Activated CD4-positive, alpha-beta T cell treated with anti-CD3 and anti-CD28 coated beads, Interleukin-2, amount 10 ng/mL, durations not matched to agents 24 days and 14 days (primary cell): ENCODE data around the gene TERT. TPM values are rescaled to one million over a fixed set of nuclear protein-coding genes. Genes with fewer than 3 reads are reported as not detected.
"Not testable (repeated sequence)": the region's sequence is repeated elsewhere in the genome, so short reads cannot be mapped to it uniquely, and the experiment has no call there.

Source experiments
- DNase-seq: peaks from one replicate; pipeline ENCODE4 v3.0.0; 2022
- H3K27ac Mint-ChIP-seq: one replicate; pipeline ENCODE4 v1.8.0; 2022; ENCODE audit warnings: mild to moderate bottlenecking, mixed read lengths
- H3K27me3 Mint-ChIP-seq: one replicate; pipeline ENCODE4 v1.8.0; 2022; ENCODE audit warnings: mixed read lengths
- H3K36me3 Mint-ChIP-seq: one replicate; pipeline ENCODE4 v1.8.0; 2022; ENCODE audit warnings: low read depth, mild to moderate bottlenecking, mixed read lengths
- H3K4me1 Mint-ChIP-seq: one replicate; pipeline ENCODE4 v1.8.0; 2021; ENCODE audit warnings: mixed read lengths
- H3K4me3 Mint-ChIP-seq: one replicate; pipeline ENCODE4 v1.8.0; 2022; ENCODE audit warnings: mild to moderate bottlenecking, moderate library complexity, mixed read lengths
- H3K9me3 Mint-ChIP-seq: one replicate; pipeline ENCODE4 v1.8.0; 2021; ENCODE audit warnings: mixed read lengths
- intact Hi-C: fragments of 100-400 bp; cut with micrococcal nuclease; formaldehyde crosslinking; loops from one replicate; pipeline ENCODE4 v1.15.1; 2023
- total RNA-seq: library from RNA; stranded (reverse); gene quantifications from 2 replicates; pipeline ENCODE4 v1.2.3, GENCODE V29; 2022

Gene TERT
- total RNA-seq, 1 donor from 2014 or later, result 16.8 TPM

GRCh38 chr5:1278656-1279442 lies 16.0 kb downstream of the TERT start:
- Mint-ChIP-seq H3K27ac (no peak overlapping the region), H3K4me1 (peaks cover 4% of the 10 kb centered on the region), H3K9me3 (no peaks in the 10 kb centered on the region), H3K36me3 (peaks cover 9% of the 10 kb centered on the region), H3K27me3 (no peaks in the 10 kb centered on the region), H3K4me3 (no peak overlapping the region)
- intact Hi-C loops, result no loop called here
- no peak for DNase-seq

GRCh38 chr5:1278216-1278615 lies 16.7 kb downstream of the TERT start:
- peaks cover 4% of the 10 kb centered on the region for H3K4me1 Mint-ChIP-seq

GRCh38 chr5:1277781-1278180 lies 17.1 kb downstream of the TERT start:
- Mint-ChIP-seq H3K4me3 (no peak overlapping the region), H3K9me3 (no peaks in the 10 kb centered on the region), H3K27ac (no peak overlapping the region), H3K4me1 (peaks cover 4% of the 10 kb centered on the region), H3K27me3 (no peaks in the 10 kb centered on the region), H3K36me3 (peaks cover 9% of the 10 kb centered on the region)
- no peak for DNase-seq
- intact Hi-C loops, result no loop called here

More at GRCh38 chr5:1278216-1278615, 16.7 kb downstream of the TERT start:
- H3K27me3 Mint-ChIP-seq, result no peaks in the 10 kb centered on the region
- intact Hi-C loops, result no loop called here
- peaks cover 9% of the 10 kb centered on the region for H3K36me3 Mint-ChIP-seq
- H3K27ac Mint-ChIP-seq, result no peak overlapping the region
- H3K9me3 Mint-ChIP-seq, result no peaks in the 10 kb centered on the region
- no peak for DNase-seq
- H3K4me3 Mint-ChIP-seq, result no peak overlapping the region

- DNase-seq, result no peak
- H3K4me1 Mint-ChIP-seq, result peaks cover 4% of the 10 kb centered on the region
- H3K4me3 Mint-ChIP-seq, result no peak overlapping the region
- no peaks in the 10 kb centered on the region for H3K27me3 Mint-ChIP-seq
- H3K9me3 Mint-ChIP-seq, result no peaks in the 10 kb centered on the region
- intact Hi-C loops, result no loop called here
- H3K36me3 Mint-ChIP-seq, result peaks cover 9% of the 10 kb centered on the region
- no peak overlapping the region for H3K27ac Mint-ChIP-seq
Observed at GRCh38 chr5:1277331-1277730, 17.5 kb downstream of the TERT start.

DNA sequence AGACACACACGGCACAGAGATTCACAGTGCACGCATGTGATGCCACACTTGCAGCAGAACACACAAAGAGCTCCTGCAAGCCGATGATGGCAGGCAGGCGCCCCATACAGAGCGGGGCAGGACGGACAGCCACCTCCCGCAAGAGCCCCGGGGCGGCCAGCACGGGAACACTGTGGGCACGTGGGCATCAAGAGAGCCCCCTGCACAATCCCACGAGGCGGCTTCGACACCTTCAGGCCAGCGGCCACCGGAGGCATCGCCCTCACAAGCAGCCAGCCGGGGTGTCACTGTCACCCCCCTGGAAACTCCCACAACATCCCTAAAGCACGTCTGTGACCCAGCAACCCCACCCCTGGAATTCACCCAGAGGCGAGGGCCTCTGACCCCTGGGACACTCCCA lies 17.9 kb downstream of the TERT start:
- H3K27me3 Mint-ChIP-seq, result no peaks in the 10 kb centered on the region
- no peak overlapping the region for H3K4me3 Mint-ChIP-seq
- intact Hi-C loops, result no loop called here
- H3K36me3 Mint-ChIP-seq, result peaks cover 9% of the 10 kb centered on the region
- H3K4me1 Mint-ChIP-seq, result peaks cover 4% of the 10 kb centered on the region
- H3K27ac Mint-ChIP-seq, result no peak overlapping the region
- no peak for DNase-seq
- no peaks in the 10 kb centered on the region for H3K9me3 Mint-ChIP-seq

DNA sequence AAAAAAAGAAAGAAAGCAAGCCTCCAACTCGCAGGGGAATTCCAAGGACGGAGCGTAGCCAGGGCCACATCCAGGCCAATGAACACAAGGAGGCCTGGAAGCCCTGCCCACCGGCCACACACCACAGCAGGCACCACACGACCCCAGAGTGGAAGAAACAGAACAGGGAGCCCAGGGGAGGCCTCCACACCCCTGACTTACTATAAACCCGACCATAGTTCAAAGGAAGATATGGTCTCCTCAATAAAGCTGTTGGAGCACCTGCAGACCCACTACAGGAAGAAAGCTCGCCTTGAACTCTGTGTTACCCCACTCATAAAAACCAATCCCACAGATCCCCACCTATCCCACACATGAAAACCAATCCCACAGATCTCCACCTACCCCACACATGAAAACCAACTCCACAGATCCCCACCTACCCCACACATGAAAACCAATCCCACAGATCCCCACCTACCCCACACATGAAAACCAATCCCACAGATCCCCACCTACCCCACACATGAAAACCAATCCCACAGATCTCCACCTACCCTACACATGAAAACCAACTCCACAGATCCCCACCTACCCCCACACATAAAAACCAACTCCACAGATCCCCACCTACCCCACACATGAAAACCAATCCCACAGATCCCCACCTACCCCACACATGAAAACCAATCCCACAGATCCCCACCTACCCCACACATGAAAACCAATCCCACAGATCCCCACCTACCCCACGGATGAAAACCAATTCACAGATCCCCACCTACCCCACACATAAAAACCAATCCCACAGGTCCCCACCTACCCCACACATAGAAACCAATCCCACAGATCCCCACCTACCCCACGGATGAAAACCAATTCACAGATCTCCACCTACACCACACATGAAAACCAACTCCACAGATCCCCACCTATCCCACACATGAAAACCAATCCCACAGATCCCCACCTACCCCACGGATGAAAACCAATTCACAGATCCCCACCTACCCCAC lies 19.2 kb downstream of the TERT start:
- H3K9me3 Mint-ChIP-seq, H3K27ac Mint-ChIP-seq, H3K4me3 Mint-ChIP-seq, H3K4me1 Mint-ChIP-seq, H3K27me3 Mint-ChIP-seq, DNase-seq, intact Hi-C loops, H3K36me3 Mint-ChIP-seq: not testable (repeated sequence)

DNA sequence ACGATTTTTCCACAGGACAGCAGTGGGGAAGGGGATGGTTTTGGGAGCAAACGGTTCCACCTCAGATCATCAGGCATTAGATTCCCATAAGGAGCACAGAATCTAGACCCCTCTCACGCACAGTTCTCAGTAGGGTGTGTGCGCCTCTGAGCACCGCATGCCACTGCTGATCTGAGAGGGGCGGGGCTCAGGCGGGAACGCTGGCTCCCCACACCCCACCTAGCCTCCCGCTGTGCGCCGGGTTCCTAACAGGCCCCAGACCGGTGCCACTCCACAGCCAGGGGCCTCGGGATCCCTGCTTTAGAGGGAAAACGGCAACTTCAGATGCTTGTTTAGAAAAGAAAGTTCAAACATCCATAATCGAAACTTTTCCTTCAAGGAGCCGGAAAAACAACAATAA lies 20.4 kb downstream of the TERT start:
- no peak overlapping the region for H3K27ac Mint-ChIP-seq
- peaks cover 9% of the 10 kb centered on the region for H3K36me3 Mint-ChIP-seq
- H3K4me1 Mint-ChIP-seq, result peaks cover 4% of the 10 kb centered on the region

GRCh38 chr5:1273745-1274144 lies 21.1 kb downstream of the TERT start:
- Mint-ChIP-seq H3K9me3 (no peaks in the 10 kb centered on the region), H3K4me3 (no peak overlapping the region), H3K36me3 (peaks cover 9% of the 10 kb centered on the region), H3K27ac (no peak overlapping the region), H3K4me1 (peaks cover 8% of the 10 kb centered on the region), H3K27me3 (no peaks in the 10 kb centered on the region)
- intact Hi-C loops, result no loop called here
- DNase-seq, result no peak

More for the DNA sequence above, 20.4 kb downstream of the TERT start:
- no peaks in the 10 kb centered on the region for H3K27me3 Mint-ChIP-seq
- intact Hi-C loops, result no loop called here
- no peaks in the 10 kb centered on the region for H3K9me3 Mint-ChIP-seq
- DNase-seq, result no peak
- no peak overlapping the region for H3K4me3 Mint-ChIP-seq

DNA sequence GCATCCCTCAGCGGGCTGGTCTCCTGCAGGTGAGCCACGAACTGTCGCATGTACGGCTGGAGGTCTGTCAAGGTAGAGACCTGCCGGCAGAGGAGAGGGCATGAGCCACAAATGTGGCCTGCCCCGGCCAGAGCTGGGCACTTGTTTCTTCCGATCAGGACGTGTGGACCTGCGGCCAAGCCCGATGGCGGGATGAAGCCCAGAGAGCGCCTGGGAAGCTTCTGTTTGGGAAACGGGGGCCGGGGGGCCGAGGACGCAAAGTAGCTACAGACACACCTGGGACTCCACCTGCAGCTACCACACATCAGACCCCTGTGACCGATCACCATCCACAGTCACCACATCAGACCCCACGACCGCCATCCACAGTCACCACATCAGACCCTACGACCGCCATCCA lies 22.7 kb downstream of the TERT start:
- Mint-ChIP-seq H3K9me3 (no peaks in the 10 kb centered on the region), H3K27me3 (peaks cover 4% of the 10 kb centered on the region), H3K36me3 (peaks cover 7% of the 10 kb centered on the region), H3K4me3 (no peak overlapping the region), H3K4me1 (peaks cover 12% of the 10 kb centered on the region), H3K27ac (no peak overlapping the region)
- DNase-seq, result no peak
- intact Hi-C loops, result no loop called here

DNA sequence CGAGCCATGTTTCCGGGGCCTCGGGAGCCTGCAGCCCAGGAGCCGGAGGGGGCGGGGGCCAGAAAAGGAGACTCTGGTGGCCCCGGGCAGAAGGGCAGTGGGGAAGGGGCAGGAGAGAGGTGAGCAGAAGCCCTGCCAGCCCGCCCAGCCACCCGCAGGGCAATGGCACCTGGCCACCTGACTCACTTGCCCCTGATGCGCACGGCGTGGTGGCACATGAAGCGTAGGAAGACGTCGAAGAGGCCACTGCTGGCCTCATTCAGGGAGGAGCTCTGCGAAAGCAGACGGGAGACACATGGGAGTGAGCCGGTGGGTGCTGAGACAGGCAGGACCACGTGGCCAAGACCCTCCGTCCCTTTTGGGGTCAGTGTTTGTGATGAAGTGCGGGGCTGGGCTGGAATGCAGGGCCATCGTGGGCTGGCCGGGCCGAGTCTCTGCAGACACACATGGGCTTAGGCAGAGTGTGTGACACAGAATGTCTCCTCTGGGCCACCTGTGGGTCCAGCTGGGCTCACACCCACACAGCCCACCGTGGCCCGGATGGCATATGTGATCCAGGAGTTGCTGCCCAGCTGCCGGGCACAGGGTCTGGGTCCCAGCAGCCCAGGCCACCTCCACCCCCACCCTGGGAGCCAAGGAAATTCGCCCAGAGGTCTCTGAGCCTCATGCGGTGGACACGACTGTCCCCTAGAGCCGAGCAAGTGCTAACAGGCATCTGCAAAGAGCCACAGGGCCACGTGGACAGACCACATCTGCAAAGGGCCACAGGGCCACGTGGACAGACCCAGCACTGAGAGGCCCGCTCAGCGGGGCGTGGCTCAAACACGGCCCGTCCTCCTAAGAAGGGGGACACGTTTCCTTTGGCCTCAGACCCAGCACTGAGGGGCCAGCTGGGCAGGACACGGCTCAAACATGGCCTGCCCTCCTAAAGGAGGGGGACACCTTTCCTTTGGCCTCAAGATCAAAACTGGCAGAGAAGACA lies 23.6 kb downstream of the TERT start:
- DNase-seq, result no peak
- peaks cover 12% of the 10 kb centered on the region for H3K4me1 Mint-ChIP-seq
- H3K27ac Mint-ChIP-seq, result no peak overlapping the region
- intact Hi-C loops, result no loop called here
- H3K36me3 Mint-ChIP-seq, result peaks cover 11% of the 10 kb centered on the region
- H3K27me3 Mint-ChIP-seq, result peaks cover 4% of the 10 kb centered on the region
- no peaks in the 10 kb centered on the region for H3K9me3 Mint-ChIP-seq
- no peak overlapping the region for H3K4me3 Mint-ChIP-seq

GRCh38 chr5:1270426-1270825 lies 24.4 kb downstream of the TERT start:
- Mint-ChIP-seq H3K4me3 (no peak overlapping the region), H3K9me3 (no peaks in the 10 kb centered on the region), H3K27me3 (peaks cover 4% of the 10 kb centered on the region), H3K27ac (no peak overlapping the region), H3K4me1 (peaks cover 10% of the 10 kb centered on the region), H3K36me3 (peaks cover 11% of the 10 kb centered on the region)
- intact Hi-C loops, result no loop called here
- no peak for DNase-seq

- no peak overlapping the region for H3K27ac Mint-ChIP-seq
- H3K36me3 Mint-ChIP-seq, result peaks cover 9% of the 10 kb centered on the region
- no peaks in the 10 kb centered on the region for H3K9me3 Mint-ChIP-seq
- peaks cover 4% of the 10 kb centered on the region for H3K27me3 Mint-ChIP-seq
- intact Hi-C loops, result no loop called here
- peaks cover 8% of the 10 kb centered on the region for H3K4me1 Mint-ChIP-seq
- DNase-seq, result peak; percentile 82
- H3K4me3 Mint-ChIP-seq, result no peak overlapping the region
Observed at GRCh38 chr5:1268666-1269065, 26.2 kb downstream of the TERT start.

DNA sequence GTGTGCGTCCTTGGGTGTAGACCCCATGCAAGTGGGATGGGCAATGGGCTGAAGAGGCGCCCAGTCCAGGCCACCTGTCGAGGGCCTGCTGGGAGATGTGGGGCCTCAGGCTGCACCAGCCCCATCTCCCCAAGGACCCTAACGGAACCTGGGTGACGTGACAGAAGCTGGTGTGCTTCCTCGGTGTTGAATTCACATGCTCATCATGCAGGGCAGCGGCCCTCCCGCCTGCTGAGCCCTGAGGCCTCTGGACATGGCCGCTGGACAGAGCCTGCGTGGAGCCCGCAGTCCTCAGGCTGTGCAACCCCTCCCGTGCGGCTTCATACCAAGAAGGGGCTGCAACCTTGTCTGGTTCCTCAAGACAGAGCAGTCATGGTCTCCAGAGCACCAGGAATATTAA lies 26.8 kb downstream of the TERT start:
- intact Hi-C loops, result no loop called here
- no peaks in the 10 kb centered on the region for H3K9me3 Mint-ChIP-seq
- DNase-seq, result no peak
- H3K27ac Mint-ChIP-seq, result no peak overlapping the region
- peaks cover 9% of the 10 kb centered on the region for H3K36me3 Mint-ChIP-seq
- H3K27me3 Mint-ChIP-seq, result peaks cover 4% of the 10 kb centered on the region
- no peak overlapping the region for H3K4me3 Mint-ChIP-seq
- peaks cover 8% of the 10 kb centered on the region for H3K4me1 Mint-ChIP-seq
